Trophoblast cell (in vitro differentiated cells and primary cell): ENCODE results near the gene THAP11.
"Not testable (repeated sequence)": the region's sequence is repeated elsewhere in the genome, so short reads cannot be mapped to it uniquely, and the experiment has no call there.

Experiments used
- DNase-seq, 2 donors: peaks; one replicate each; pipeline ENCODE4 v3.0.0-alpha.2; 2016
- H2AFZ ChIP-seq: 2 replicates; pipeline ENCODE4 v1.6.1; 2013; ENCODE audit warnings: low read length, moderate library complexity, mild to moderate bottlenecking; ENCODE audit not compliant: insufficient read depth, poor library complexity
- H2AK5ac ChIP-seq: 2 replicates; pipeline ENCODE4 v1.6.1; 2013; ENCODE audit warnings: mild to moderate bottlenecking, low read length
- H2BK120ac ChIP-seq: 2 replicates; pipeline ENCODE4 v1.6.1; 2013; ENCODE audit warnings: low read length, mild to moderate bottlenecking, moderate library complexity; ENCODE audit not compliant: insufficient read depth, poor library complexity
- H2BK12ac ChIP-seq: 2 replicates; pipeline ENCODE4 v1.6.1; 2013; ENCODE audit warnings: mild to moderate bottlenecking, low read length, moderate library complexity
- H2BK5ac ChIP-seq: 2 replicates; pipeline ENCODE4 v1.6.1; 2013; ENCODE audit warnings: low read length, low read depth, moderate library complexity, mild to moderate bottlenecking; ENCODE audit not compliant: poor library complexity
- H3K14ac ChIP-seq: 2 replicates; pipeline ENCODE4 v1.6.1; 2013; ENCODE audit warnings: mild to moderate bottlenecking, low read length
- H3K18ac ChIP-seq: 2 replicates; pipeline ENCODE4 v1.6.1; 2013; ENCODE audit warnings: mild to moderate bottlenecking, low read length
- H3K23ac ChIP-seq: 2 replicates; pipeline ENCODE4 v1.6.1; 2013; ENCODE audit warnings: low read length
- H3K27ac ChIP-seq: 2 replicates; pipeline ENCODE4 v1.5.1; 2013; ENCODE audit warnings: low read depth, mild to moderate bottlenecking, inconsistent platforms, low read length, moderate library complexity
- H3K27me3 ChIP-seq: 2 replicates; pipeline ENCODE4 v1.6.1; 2013; ENCODE audit warnings: inconsistent platforms, mild to moderate bottlenecking, low read length, moderate library complexity; ENCODE audit not compliant: insufficient read depth
- H3K36me3 ChIP-seq, 2 experiments: 1 replicate in 1 of 2; 2 replicates in 1 of 2; pipeline ENCODE4 v1.6.1; 2013; ENCODE audit warnings: low read length in 2 of 2, mild to moderate bottlenecking in 2 of 2, moderate library complexity in 1 of 2; ENCODE audit not compliant: insufficient read depth in 2 of 2, control insufficient read depth in 1 of 2
- H3K4ac ChIP-seq: 2 replicates; pipeline ENCODE4 v1.6.1; 2013; ENCODE audit warnings: low read depth, mild to moderate bottlenecking, low read length, moderate library complexity
- H3K4me1 ChIP-seq, 2 experiments: 1 replicate in 1 of 2; 2 replicates in 1 of 2; pipeline ENCODE4 v1.6.1; 2013; ENCODE audit warnings: low read length in 2 of 2, mild to moderate bottlenecking in 2 of 2, moderate library complexity in 1 of 2; ENCODE audit not compliant: insufficient read depth in 2 of 2, control insufficient read depth in 1 of 2
- H3K4me2 ChIP-seq: 2 replicates; pipeline ENCODE4 v1.6.1; 2013; ENCODE audit warnings: inconsistent platforms, mild to moderate bottlenecking, low read length, moderate library complexity
- H3K4me3 ChIP-seq: 2 replicates; pipeline ENCODE4 v1.5.1; 2013; ENCODE audit warnings: mild to moderate bottlenecking, low read depth, low read length, inconsistent platforms
- H3K79me1 ChIP-seq: one replicate; pipeline ENCODE4 v1.6.1; 2013; ENCODE audit warnings: low read length
- H3K79me2 ChIP-seq: 2 replicates; pipeline ENCODE4 v1.6.1; 2013; ENCODE audit warnings: low read length, mild to moderate bottlenecking; ENCODE audit not compliant: control insufficient read depth, insufficient read depth, poor library complexity
- H3K9ac ChIP-seq: 2 replicates; pipeline ENCODE4 v1.6.1; 2013; ENCODE audit warnings: mild to moderate bottlenecking, low read length
- H3K9me3 ChIP-seq: 2 replicates; pipeline ENCODE4 v1.6.1; 2013; ENCODE audit warnings: low read depth, mild to moderate bottlenecking, control low read depth, inconsistent platforms, low read length; ENCODE audit not compliant: insufficient read depth
- H4K12ac ChIP-seq: 2 replicates; pipeline ENCODE4 v1.6.1; 2013; ENCODE audit warnings: low read depth, mild to moderate bottlenecking, low read length, moderate library complexity
- H4K8ac ChIP-seq: 2 replicates; pipeline ENCODE4 v1.6.1; 2013; ENCODE audit warnings: low read depth, mild to moderate bottlenecking, low read length, moderate library complexity
- H4K91ac ChIP-seq: one replicate; pipeline ENCODE4 v1.6.1; 2013; ENCODE audit warnings: low read depth, mild to moderate bottlenecking, low read length, moderate library complexity
- WGBS: extraction: QIAGEN DNeasy Blood & Tissue Kit; methylation state at CpG from one replicate; pipeline ENCODE4 v1.1.7; 2013; ENCODE audit warnings: missing lambda C conversion rate; ENCODE audit not compliant: insufficient read length, insufficient coverage; ENCODE audit errors: extremely low coverage; 5-methylcytosine and 5-hydroxymethylcytosine counted together

Gene THAP11

GRCh38 chr16:67860589-67861398, 18.7 kb downstream of the THAP11 start:
- WGBS = no CpG with 5 or more reads among the region's 8 CpGs
- peaks cover 24% of the 10 kb centered on the region for H3K79me2 ChIP-seq

GRCh38 chr16:67861877-67862276, 19.8 kb downstream of the THAP11 start:
- Histone ChIP-seq H4K91ac (no peak overlapping the region), H3K9me3 (no peaks in the 10 kb centered on the region), H3K4me2 (no peak overlapping the region), H3K4ac (peak overlapping the region; percentile 90), H3K4me1 (peaks cover 12 to 17% of the 10 kb centered on the region in 2 experiments), H2BK120ac (no peak overlapping the region), H2AK5ac (no peak overlapping the region), H4K12ac (no peak overlapping the region), H3K4me3 (no peak overlapping the region), H3K79me2 (peaks cover 21% of the 10 kb centered on the region), H2BK12ac (no peak overlapping the region), H3K23ac (no peak overlapping the region), H3K27ac (no peak overlapping the region), H3K18ac (no peak overlapping the region), H3K79me1 (no peaks in the 10 kb centered on the region), H3K36me3 (peaks cover 48 to 61% of the 10 kb centered on the region in 2 experiments), H3K14ac (no peak overlapping the region), H2AFZ (no peak overlapping the region), H2BK5ac (no peak overlapping the region), H4K8ac (no peak overlapping the region), H3K27me3 (no peaks in the 10 kb centered on the region), H3K9ac (no peak overlapping the region)
- WGBS = no CpG with 5 or more reads among the region's 6 CpGs
- DNase-seq = no peak

More at GRCh38 chr16:67860589-67861398, 18.7 kb downstream of the THAP11 start:
- no peak overlapping the region for H2BK5ac ChIP-seq
- H2BK120ac ChIP-seq = no peak overlapping the region
- no peak overlapping the region for H3K4me3 ChIP-seq
- peaks cover 15 to 22% of the 10 kb centered on the region in 2 experiments for H3K4me1 ChIP-seq
- no peak overlapping the region for H3K9ac ChIP-seq
- no peak overlapping the region for H2BK12ac ChIP-seq
- no peak overlapping the region for H4K12ac ChIP-seq
- no peak overlapping the region for H3K18ac ChIP-seq
- H3K14ac ChIP-seq = no peak overlapping the region
- H3K23ac ChIP-seq = no peak overlapping the region
- H3K4ac ChIP-seq = peak overlapping the region; percentile 32
- peaks cover 40 to 51% of the 10 kb centered on the region in 2 experiments for H3K36me3 ChIP-seq
- no peak overlapping the region for H2AFZ ChIP-seq
- H3K4me2 ChIP-seq = no peak overlapping the region
- no peaks in the 10 kb centered on the region for H3K9me3 ChIP-seq
- H3K27ac ChIP-seq = peak overlapping the region; percentile 31
- H3K79me1 ChIP-seq = no peaks in the 10 kb centered on the region
- no peak overlapping the region for H4K8ac ChIP-seq
- peak; percentile 58 to 63 for DNase-seq
- H4K91ac ChIP-seq = no peak overlapping the region
- no peaks in the 10 kb centered on the region for H3K27me3 ChIP-seq
- H2AK5ac ChIP-seq = no peak overlapping the region

- Histone ChIP-seq H3K4me2 (no peak overlapping the region), H3K9ac (no peak overlapping the region), H2BK120ac (no peak overlapping the region), H4K91ac (no peak overlapping the region), H2AK5ac (no peak overlapping the region), H4K12ac (no peak overlapping the region), H3K4ac (peak overlapping the region; percentile 90), H2AFZ (no peak overlapping the region), H3K4me3 (no peak overlapping the region), H2BK5ac (no peak overlapping the region), H3K79me1 (no peaks in the 10 kb centered on the region), H3K14ac (no peak overlapping the region), H3K79me2 (peaks cover 16% of the 10 kb centered on the region), H3K9me3 (no peaks in the 10 kb centered on the region), H3K23ac (no peak overlapping the region), H4K8ac (no peak overlapping the region), H3K18ac (no peak overlapping the region), H3K27ac (no peak overlapping the region), H2BK12ac (no peak overlapping the region), H3K36me3 (peaks cover 57 to 70% of the 10 kb centered on the region in 2 experiments), H3K4me1 (peaks cover 4 to 8% of the 10 kb centered on the region in 2 experiments), H3K27me3 (no peaks in the 10 kb centered on the region)
- no peak for DNase-seq
- WGBS = no CpG with 5 or more reads among the region's 11 CpGs
Observed at GRCh38 chr16:67862623-67863583, 20.8 kb downstream of the THAP11 start.

GRCh38 chr16:67864044-67864443, 21.9 kb downstream of the THAP11 start:
- not testable (repeated sequence) for H2BK5ac ChIP-seq, H2AFZ ChIP-seq, H3K23ac ChIP-seq, H3K4me3 ChIP-seq, H3K14ac ChIP-seq, H2AK5ac ChIP-seq, H4K12ac ChIP-seq, H2BK12ac ChIP-seq, H3K4me2 ChIP-seq, H3K27me3 ChIP-seq, DNase-seq, H3K79me1 ChIP-seq, H4K91ac ChIP-seq, H3K9me3 ChIP-seq, H3K9ac ChIP-seq, H4K8ac ChIP-seq, H2BK120ac ChIP-seq, H3K4me1 ChIP-seq, H3K27ac ChIP-seq, H3K18ac ChIP-seq
- no CpG with 5 or more reads among the region's 6 CpGs for WGBS
- peaks cover 67 to 80% of the 10 kb centered on the region in 2 experiments for H3K36me3 ChIP-seq
- peaks cover 11% of the 10 kb centered on the region for H3K79me2 ChIP-seq
- H3K4ac ChIP-seq = peak overlapping the region; percentile 1
